GM12878 (cell line): ENCODE data around the gene GDAP1L1. TPM values are rescaled to one million over a fixed set of nuclear protein-coding genes. Genes with fewer than 3 reads are reported as not detected.

Experiments
- ATAC-seq: fragments of 200-7000 bp; cut with Tn5 transposase; 3 replicates; pipeline ENCODE4 v1.9.1; 2020; ENCODE audit warnings: mild to moderate bottlenecking, moderate library complexity
- BruUV-seq: library from RNA; stranded (reverse); fragments of 400-500 nt; replicated peaks from 2 replicates; lab custom pipeline; 2021; lab: Mats Ljungman, UMichigan
- CTCF ChIA-PET: fragments of 300-600 bp; sonication (Branson Sonifier 250); formaldehyde crosslinking; extraction: SDS; loops from one replicate; lab custom pipeline; 2021; ENCODE audit warnings: inconsistent platforms; lab: Yijun Ruan, JAX
- POLR2A ChIA-PET: fragments of 350-600 bp; formaldehyde crosslinking; extraction: SDS; loops from one replicate; lab custom pipeline; 2021; ENCODE audit warnings: inconsistent platforms; lab: Charles Lee
- RAD21 ChIA-PET: fragments of 300-600 bp; sonication (Branson Sonifier 250); formaldehyde crosslinking; loops from one replicate; lab custom pipeline; 2023; ENCODE audit warnings: antibody characterized with exemption; ENCODE audit not compliant: unreplicated experiment; lab: Charles Lee
- SMC1A ChIA-PET: fragments of 300-600 bp; sonication (Branson Sonifier 250); formaldehyde crosslinking; loops from one replicate; lab custom pipeline; 2023; ENCODE audit not compliant: unreplicated experiment, uncharacterized antibody; lab: Charles Lee
- DNase-seq: peaks from one replicate; pipeline ENCODE4 v3.0.0-alpha.2; 2011; ENCODE audit warnings: low read depth, low spot score
- FAIRE-seq: peaks from 3 replicates; lab custom pipeline; 2011; peaks lifted over from hg19 to GRCh38; lab: Jason Lieb, UNC
- H2AFZ ChIP-seq: 2 replicates; pipeline ENCODE4 v1.6.0; 2011; ENCODE audit warnings: low read depth, low read length, control low read depth; ENCODE audit not compliant: control insufficient read depth
- H3K27ac ChIP-seq: 2 replicates; pipeline ENCODE4 v1.5.1; 2011; ENCODE audit warnings: control low read depth; ENCODE audit not compliant: control insufficient read depth, insufficient read depth
- H3K27me3 ChIP-seq, 2 experiments: replicated peaks in 1 of 2; 2 replicates each; pipeline versions ENCODE4 v1.6.0 to v1.6.1; 2011; ENCODE audit warnings: low read length in 1 of 2; ENCODE audit not compliant: control insufficient read depth in 2 of 2, insufficient read depth in 2 of 2
- H3K36me3 ChIP-seq, 2 experiments: 2 replicates each; pipeline ENCODE4 v1.5.1; 2011; ENCODE audit warnings: low read length in 1 of 2; ENCODE audit not compliant: control insufficient read depth in 2 of 2, insufficient read depth in 2 of 2
- H3K4me1 ChIP-seq: 2 replicates; pipeline ENCODE4 v1.6.1; 2011; ENCODE audit warnings: mild to moderate bottlenecking, low read length, moderate library complexity, mixed read lengths; ENCODE audit not compliant: control insufficient read depth, insufficient read depth
- H3K4me2 ChIP-seq: 2 replicates; pipeline ENCODE4 v1.6.0; 2011; ENCODE audit warnings: control low read depth; ENCODE audit not compliant: control insufficient read depth, insufficient read depth
- H3K4me3 ChIP-seq: fragments of 200-600 bp; sonication (generic); 2 replicates; pipeline ENCODE4 v1.5.1; 2016
- H3K79me2 ChIP-seq: 2 replicates; pipeline ENCODE4 v1.6.0; 2011; ENCODE audit warnings: low read length; ENCODE audit not compliant: control insufficient read depth, insufficient read depth
- H3K9ac ChIP-seq: 2 replicates; pipeline ENCODE4 v1.8.0; 2011; ENCODE audit warnings: low read length, control low read depth, mixed read lengths; ENCODE audit not compliant: control insufficient read depth, insufficient read depth
- H3K9me3 ChIP-seq: replicated peaks from 3 replicates; pipeline ENCODE4 v1.5.1; 2011; ENCODE audit warnings: mild to moderate bottlenecking, low read length; ENCODE audit not compliant: control insufficient read depth, insufficient read depth
- H4K20me1 ChIP-seq: 2 replicates; pipeline ENCODE4 v1.6.0; 2011; ENCODE audit not compliant: control insufficient read depth, insufficient read depth
- BACH1 ChIP-seq: fragments of 450-650 bp; IDR thresholded peaks from 2 replicates; pipeline ENCODE4 v1.6.1; 2017; ENCODE audit warnings: mild to moderate bottlenecking, borderline replicate concordance
- CEBPB ChIP-seq, 2 experiments: fragments of 150-350 bp in 1 of 2; IDR thresholded peaks; 2 replicates each; pipeline ENCODE4 v1.6.1; 2012 to 2014; ENCODE audit warnings: low read depth in 2 of 2, low read length in 2 of 2, borderline replicate concordance in 1 of 2, inconsistent platforms in 1 of 2
- CHD1 ChIP-seq: IDR thresholded peaks from 2 replicates; pipeline ENCODE4 v1.6.1; 2012; ENCODE audit warnings: low read depth, low read length, improper control_type of control experiment
- HDAC6 ChIP-seq: fragments of 200-600 bp; sonication (generic); IDR thresholded peaks from one replicate; pipeline ENCODE4 v1.8.0; 2017; ENCODE audit warnings: antibody characterized with exemption; ENCODE audit not compliant: unreplicated experiment
- MYB ChIP-seq: fragments of 150-350 bp; IDR thresholded peaks from 2 replicates; pipeline ENCODE4 v1.6.1; 2014; ENCODE audit warnings: mild to moderate bottlenecking, low read depth, low read length, borderline replicate concordance
- NFYB ChIP-seq: IDR thresholded peaks from 2 replicates; pipeline ENCODE4 v1.6.1; 2011; ENCODE audit warnings: low read depth, mild to moderate bottlenecking, low read length, improper control_type of control experiment, moderate library complexity; ENCODE audit not compliant: insufficient read depth
- PAX8 ChIP-seq: fragments of 450-650 bp; IDR thresholded peaks from 2 replicates; pipeline ENCODE4 v1.6.1; 2017; ENCODE audit warnings: mild to moderate bottlenecking, moderate library complexity
- RFX5 ChIP-seq: IDR thresholded peaks from 2 replicates; pipeline ENCODE4 v1.6.1; 2011; ENCODE audit warnings: low read depth, low read length, improper control_type of control experiment
- RUNX3 ChIP-seq: IDR thresholded peaks from 2 replicates; pipeline ENCODE4 v1.6.1; 2012; ENCODE audit warnings: low read length, inconsistent platforms
- SUZ12 ChIP-seq: fragments of 200-600 bp; sonication (generic); IDR thresholded peaks from one replicate; pipeline ENCODE4 v1.6.1; 2018; ENCODE audit warnings: antibody characterized with exemption, mild to moderate bottlenecking; ENCODE audit not compliant: unreplicated experiment
- ZZZ3 ChIP-seq: IDR thresholded peaks from 2 replicates; pipeline ENCODE4 v1.6.1; 2011; ENCODE audit warnings: low read depth; ENCODE audit not compliant: control insufficient read depth, insufficient read length
- WGBS: methylation state at CpG from one replicate; pipeline ENCODE4 v1.1.6; 2016; ENCODE audit warnings: low lambda C conversion rate; ENCODE audit not compliant: insufficient replicate concordance, insufficient coverage; ENCODE audit errors: missing lambda C conversion rate; 5-methylcytosine and 5-hydroxymethylcytosine counted together
- in situ Hi-C: fragments of 300-500 bp; cut with MboI; formaldehyde crosslinking; loops from 9 replicates; pipeline ENCODE4 v1.14.3; 2018; ENCODE audit warnings: mixed read lengths
- intact Hi-C: fragments of 100-400 bp; cut with micrococcal nuclease; formaldehyde crosslinking; loops from one replicate; pipeline ENCODE4 v1.14.2; 2022; ENCODE audit not compliant: unreplicated experiment
- polyA plus RNA-seq, 11 experiments: library from polyadenylated mRNA; depleted of rRNA in 4 of 11; unstranded in 6 of 11; stranded (reverse) in 5 of 11; fragments of >200 nt; fragmentation: Nextera tagmentation in 4 of 11; fragmentation: Illumina TruSeq in 1 of 11; extraction: Ambion mirVana in 4 of 11; extraction: Trizol in 1 of 11; gene quantifications; 1 replicate in 1 of 11; 2 replicates in 10 of 11; pipeline versions ENCODE4 v1.2.1 to v1.2.3, GENCODE V29; 2011 to 2016; ENCODE audit warnings: inconsistent platforms in 2 of 11, missing spikeins in 2 of 11, low read depth in 1 of 11
- total RNA-seq, 4 experiments: library from RNA; depleted of rRNA in 3 of 4; stranded (reverse); fragments of >200 nt in 3 of 4; fragmentation: Illumina TruSeq in 1 of 4; extraction: Trizol in 1 of 4; gene quantifications; 2 replicates each; pipeline versions ENCODE4 v1.2.1 to v1.2.3, GENCODE V29; 2013 to 2021
- TF ChIP-seq, protein P1 (sequence below): fragments of 450-650 bp; IDR thresholded peaks from 2 replicates; pipeline ENCODE4 v1.6.1; 2017; ENCODE audit warnings: mild to moderate bottlenecking, moderate library complexity
- TF ChIP-seq, protein P2 (sequence below): fragments of 450-650 bp; IDR thresholded peaks from 2 replicates; pipeline ENCODE4 v1.6.1; 2017; ENCODE audit warnings: antibody characterized with exemption, mild to moderate bottlenecking, moderate library complexity
- TF ChIP-seq, protein P3 (sequence below): fragments of 450-650 bp; IDR thresholded peaks from 2 replicates; pipeline ENCODE4 v1.6.1; 2018; ENCODE audit warnings: mild to moderate bottlenecking, low read depth, moderate library complexity; ENCODE audit not compliant: partially characterized antibody

The GDAP1L1 gene
- total and polyA plus RNA-seq, 10 of the 15 experiments (the other 5 are each of a cell fraction or from before 2014, with no cell fraction given) = 0.08 to 0.38 TPM; not detected in 8

DNA sequence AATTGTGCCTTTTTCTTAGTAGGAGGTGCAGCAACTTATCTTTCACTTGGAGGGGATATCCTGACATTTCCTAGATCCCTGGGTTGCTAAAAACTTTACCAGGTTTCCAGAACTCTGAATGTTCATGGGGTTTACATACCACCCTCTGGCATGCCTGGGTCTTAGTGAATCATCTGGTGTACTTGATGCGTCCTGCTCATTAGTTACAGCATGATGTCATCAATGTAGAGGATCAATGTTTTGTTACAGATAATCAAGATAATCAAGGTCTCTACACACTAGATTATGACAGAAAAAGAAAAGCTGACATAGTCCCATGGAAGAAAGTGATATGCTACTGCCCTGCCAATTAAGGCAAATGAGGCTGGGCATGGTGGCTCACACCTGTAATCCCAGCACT lies 36.9 kb downstream of the GDAP1L1 start:
- intact Hi-C loops = no loop called here

More for the DNA sequence above, 36.9 kb downstream of the GDAP1L1 start:
- no peak for FAIRE-seq
- TF ChIP-seq RFX5 (no peak), RUNX3 (no peak), MYB (no peak), HDAC6 (no peak), CHD1 (no peak), PAX8 (no peak), ZZZ3 (no peak), CEBPB (IDR thresholded peaks at IDR 0.05; ENCODE audit: borderline replicate concordance in 1 of 2, low read depth in 2 of 2, low read length in 2 of 2) (no peak), NFYB (no peak), SUZ12 (no peak), BACH1 (no peak)
- TF ChIP-seq, protein P1, sequence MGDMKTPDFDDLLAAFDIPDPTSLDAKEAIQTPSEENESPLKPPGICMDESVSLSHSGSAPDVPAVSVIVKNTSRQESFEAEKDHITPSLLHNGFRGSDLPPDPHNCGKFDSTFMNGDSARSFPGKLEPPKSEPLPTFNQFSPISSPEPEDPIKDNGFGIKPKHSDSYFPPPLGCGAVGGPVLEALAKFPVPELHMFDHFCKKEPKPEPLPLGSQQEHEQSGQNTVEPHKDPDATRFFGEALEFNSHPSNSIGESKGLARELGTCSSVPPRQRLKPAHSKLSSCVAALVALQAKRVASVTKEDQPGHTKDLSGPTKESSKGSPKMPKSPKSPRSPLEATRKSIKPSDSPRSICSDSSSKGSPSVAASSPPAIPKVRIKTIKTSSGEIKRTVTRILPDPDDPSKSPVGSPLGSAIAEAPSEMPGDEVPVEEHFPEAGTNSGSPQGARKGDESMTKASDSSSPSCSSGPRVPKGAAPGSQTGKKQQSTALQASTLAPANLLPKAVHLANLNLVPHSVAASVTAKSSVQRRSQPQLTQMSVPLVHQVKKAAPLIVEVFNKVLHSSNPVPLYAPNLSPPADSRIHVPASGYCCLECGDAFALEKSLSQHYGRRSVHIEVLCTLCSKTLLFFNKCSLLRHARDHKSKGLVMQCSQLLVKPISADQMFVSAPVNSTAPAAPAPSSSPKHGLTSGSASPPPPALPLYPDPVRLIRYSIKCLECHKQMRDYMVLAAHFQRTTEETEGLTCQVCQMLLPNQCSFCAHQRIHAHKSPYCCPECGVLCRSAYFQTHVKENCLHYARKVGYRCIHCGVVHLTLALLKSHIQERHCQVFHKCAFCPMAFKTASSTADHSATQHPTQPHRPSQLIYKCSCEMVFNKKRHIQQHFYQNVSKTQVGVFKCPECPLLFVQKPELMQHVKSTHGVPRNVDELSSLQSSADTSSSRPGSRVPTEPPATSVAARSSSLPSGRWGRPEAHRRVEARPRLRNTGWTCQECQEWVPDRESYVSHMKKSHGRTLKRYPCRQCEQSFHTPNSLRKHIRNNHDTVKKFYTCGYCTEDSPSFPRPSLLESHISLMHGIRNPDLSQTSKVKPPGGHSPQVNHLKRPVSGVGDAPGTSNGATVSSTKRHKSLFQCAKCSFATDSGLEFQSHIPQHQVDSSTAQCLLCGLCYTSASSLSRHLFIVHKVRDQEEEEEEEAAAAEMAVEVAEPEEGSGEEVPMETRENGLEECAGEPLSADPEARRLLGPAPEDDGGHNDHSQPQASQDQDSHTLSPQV = no peak
- TF ChIP-seq, protein P2, sequence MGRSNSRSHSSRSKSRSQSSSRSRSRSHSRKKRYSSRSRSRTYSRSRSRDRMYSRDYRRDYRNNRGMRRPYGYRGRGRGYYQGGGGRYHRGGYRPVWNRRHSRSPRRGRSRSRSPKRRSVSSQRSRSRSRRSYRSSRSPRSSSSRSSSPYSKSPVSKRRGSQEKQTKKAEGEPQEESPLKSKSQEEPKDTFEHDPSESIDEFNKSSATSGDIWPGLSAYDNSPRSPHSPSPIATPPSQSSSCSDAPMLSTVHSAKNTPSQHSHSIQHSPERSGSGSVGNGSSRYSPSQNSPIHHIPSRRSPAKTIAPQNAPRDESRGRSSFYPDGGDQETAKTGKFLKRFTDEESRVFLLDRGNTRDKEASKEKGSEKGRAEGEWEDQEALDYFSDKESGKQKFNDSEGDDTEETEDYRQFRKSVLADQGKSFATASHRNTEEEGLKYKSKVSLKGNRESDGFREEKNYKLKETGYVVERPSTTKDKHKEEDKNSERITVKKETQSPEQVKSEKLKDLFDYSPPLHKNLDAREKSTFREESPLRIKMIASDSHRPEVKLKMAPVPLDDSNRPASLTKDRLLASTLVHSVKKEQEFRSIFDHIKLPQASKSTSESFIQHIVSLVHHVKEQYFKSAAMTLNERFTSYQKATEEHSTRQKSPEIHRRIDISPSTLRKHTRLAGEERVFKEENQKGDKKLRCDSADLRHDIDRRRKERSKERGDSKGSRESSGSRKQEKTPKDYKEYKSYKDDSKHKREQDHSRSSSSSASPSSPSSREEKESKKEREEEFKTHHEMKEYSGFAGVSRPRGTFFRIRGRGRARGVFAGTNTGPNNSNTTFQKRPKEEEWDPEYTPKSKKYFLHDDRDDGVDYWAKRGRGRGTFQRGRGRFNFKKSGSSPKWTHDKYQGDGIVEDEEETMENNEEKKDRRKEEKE = no peak
- TF ChIP-seq, protein P3, sequence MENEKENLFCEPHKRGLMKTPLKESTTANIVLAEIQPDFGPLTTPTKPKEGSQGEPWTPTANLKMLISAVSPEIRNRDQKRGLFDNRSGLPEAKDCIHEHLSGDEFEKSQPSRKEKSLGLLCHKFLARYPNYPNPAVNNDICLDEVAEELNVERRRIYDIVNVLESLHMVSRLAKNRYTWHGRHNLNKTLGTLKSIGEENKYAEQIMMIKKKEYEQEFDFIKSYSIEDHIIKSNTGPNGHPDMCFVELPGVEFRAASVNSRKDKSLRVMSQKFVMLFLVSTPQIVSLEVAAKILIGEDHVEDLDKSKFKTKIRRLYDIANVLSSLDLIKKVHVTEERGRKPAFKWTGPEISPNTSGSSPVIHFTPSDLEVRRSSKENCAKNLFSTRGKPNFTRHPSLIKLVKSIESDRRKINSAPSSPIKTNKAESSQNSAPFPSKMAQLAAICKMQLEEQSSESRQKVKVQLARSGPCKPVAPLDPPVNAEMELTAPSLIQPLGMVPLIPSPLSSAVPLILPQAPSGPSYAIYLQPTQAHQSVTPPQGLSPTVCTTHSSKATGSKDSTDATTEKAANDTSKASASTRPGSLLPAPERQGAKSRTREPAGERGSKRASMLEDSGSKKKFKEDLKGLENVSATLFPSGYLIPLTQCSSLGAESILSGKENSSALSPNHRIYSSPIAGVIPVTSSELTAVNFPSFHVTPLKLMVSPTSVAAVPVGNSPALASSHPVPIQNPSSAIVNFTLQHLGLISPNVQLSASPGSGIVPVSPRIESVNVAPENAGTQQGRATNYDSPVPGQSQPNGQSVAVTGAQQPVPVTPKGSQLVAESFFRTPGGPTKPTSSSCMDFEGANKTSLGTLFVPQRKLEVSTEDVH = no peak
- TF ChIP-seq, all 136 proteins: peak for 0
- in situ Hi-C loops = no loop called here
- ChIA-PET RAD21 (no interaction called here), CTCF (no interaction called here), SMC1A (no interaction called here), POLR2A (no interaction called here)
- no peaks in the 10 kb centered on the region; the same call in 2 of the 3 replicates for H3K9me3 ChIP-seq
- WGBS = 95% methylated on average over 1 of the region's 1 CpG
- no peak for ATAC-seq
- no peak overlapping the region for H3K27ac ChIP-seq
- no peaks in the 10 kb centered on the region; a peak in 1 of 4 replicates for H3K27me3 ChIP-seq
- H2AFZ ChIP-seq = no peak overlapping the region
- BruUV-seq = no TSS peak
- H3K4me3 ChIP-seq = no peak overlapping the region
- no peaks in the 10 kb centered on the region for H4K20me1 ChIP-seq
- H3K4me2 ChIP-seq = no peak overlapping the region
- no peaks in the 10 kb centered on the region for H3K36me3 ChIP-seq
- DNase-seq = no peak
- H3K9ac ChIP-seq = no peak overlapping the region
- no peaks in the 10 kb centered on the region for H3K79me2 ChIP-seq
- no peaks in the 10 kb centered on the region; the same call in 1 of the 2 replicates for H3K4me1 ChIP-seq
